SU-DHL-6 (cell line): Measurements from ENCODE around the gene HMGA1.
A peak's percentile ranks its signal among the peaks of the same experiment; 100 is the strongest.
"Not testable (repeated sequence)": the region's sequence is repeated elsewhere in the genome, so short reads cannot be mapped to it uniquely, and the experiment has no call there.

ENCODE experiments used
- H2AFZ ChIP-seq: fragments of 200-600 bp; sonication (generic); 2 replicates; pipeline ENCODE4 v1.6.1; 2014; ENCODE audit warnings: low read depth, mild to moderate bottlenecking, moderate library complexity, mixed read lengths, antibody characterized with exemption, low read length; ENCODE audit not compliant: severe bottlenecking
- H3F3A ChIP-seq: fragments of 200-600 bp; shearing (Covaris generic); 2 replicates; pipeline ENCODE4 v1.6.0; 2016; ENCODE audit warnings: antibody characterized with exemption, mild to moderate bottlenecking; ENCODE audit not compliant: insufficient read depth
- H3K27ac ChIP-seq: fragments of 200-600 bp; sonication (generic); 2 replicates; pipeline ENCODE4 v1.5.1; 2016; ENCODE audit warnings: low read depth, mild to moderate bottlenecking, low read length, moderate library complexity, mixed read lengths
- H3K27me3 ChIP-seq: fragments of 200-600 bp; sonication (generic), shearing (Covaris generic); 2 replicates; pipeline ENCODE4 v1.6.0; 2014; ENCODE audit warnings: mild to moderate bottlenecking, low read length
- H3K36me3 ChIP-seq: fragments of 200-600 bp; sonication (generic); 2 replicates; pipeline ENCODE4 v1.6.1; 2014; ENCODE audit warnings: mild to moderate bottlenecking, low read length, mixed read lengths
- H3K4me2 ChIP-seq: fragments of 300-600, 200-600 bp; shearing (Covaris generic), sonication (generic); 2 replicates; pipeline ENCODE4 v1.6.0; 2014; ENCODE audit warnings: low read length, low read depth, mild to moderate bottlenecking; ENCODE audit not compliant: poor library complexity, severe bottlenecking
- H3K4me3 ChIP-seq: fragments of 200-600 bp; sonication (generic); 2 replicates; pipeline ENCODE4 v1.5.1; 2014; ENCODE audit warnings: antibody characterized with exemption, low read length, mild to moderate bottlenecking, mixed read lengths; ENCODE audit not compliant: insufficient read depth, poor library complexity, severe bottlenecking
- H3K79me2 ChIP-seq: fragments of 200-600 bp; sonication (generic); 2 replicates; pipeline ENCODE4 v1.6.1; 2014; ENCODE audit warnings: mild to moderate bottlenecking, low read length, moderate library complexity; ENCODE audit not compliant: insufficient read depth
- H3K9ac ChIP-seq: fragments of 200-600 bp; sonication (generic); 2 replicates; pipeline ENCODE4 v1.7.0; 2014; ENCODE audit warnings: mild to moderate bottlenecking, low read length
- H3K9me2 ChIP-seq: fragments of 200-600 bp; sonication (generic); replicated peaks from 2 replicates; pipeline ENCODE4 v1.6.1; 2014; ENCODE audit warnings: low read length; ENCODE audit not compliant: insufficient read depth
- H3K9me3 ChIP-seq: fragments of 200-600 bp; sonication (generic); 2 replicates; pipeline ENCODE4 v1.6.1; 2014; ENCODE audit warnings: low read length, mixed read lengths; ENCODE audit not compliant: insufficient read depth
- H4K20me1 ChIP-seq: fragments of 200-600 bp; sonication (generic); 2 replicates; pipeline ENCODE4 v1.6.1; 2014; ENCODE audit warnings: low read depth, mild to moderate bottlenecking, antibody characterized with exemption, low read length, moderate library complexity, mixed read lengths
- EZH2phosphoT487 ChIP-seq: fragments of 200-600 bp; sonication (generic), shearing (Covaris generic); conservative IDR thresholded peaks from 2 replicates; pipeline ENCODE4 v1.6.1; 2018; ENCODE audit warnings: mild to moderate bottlenecking, antibody characterized with exemption, low read length, moderate library complexity, mixed read lengths
- TF ChIP-seq, protein P1 (sequence below): fragments of 200-600 bp; sonication (generic); IDR thresholded peaks from one replicate; pipeline ENCODE4 v1.5.1; 2017; ENCODE audit warnings: antibody characterized with exemption, mild to moderate bottlenecking, low read length, moderate library complexity; ENCODE audit not compliant: insufficient read depth, poor library complexity, severe bottlenecking

The HMGA1 gene

DNA sequence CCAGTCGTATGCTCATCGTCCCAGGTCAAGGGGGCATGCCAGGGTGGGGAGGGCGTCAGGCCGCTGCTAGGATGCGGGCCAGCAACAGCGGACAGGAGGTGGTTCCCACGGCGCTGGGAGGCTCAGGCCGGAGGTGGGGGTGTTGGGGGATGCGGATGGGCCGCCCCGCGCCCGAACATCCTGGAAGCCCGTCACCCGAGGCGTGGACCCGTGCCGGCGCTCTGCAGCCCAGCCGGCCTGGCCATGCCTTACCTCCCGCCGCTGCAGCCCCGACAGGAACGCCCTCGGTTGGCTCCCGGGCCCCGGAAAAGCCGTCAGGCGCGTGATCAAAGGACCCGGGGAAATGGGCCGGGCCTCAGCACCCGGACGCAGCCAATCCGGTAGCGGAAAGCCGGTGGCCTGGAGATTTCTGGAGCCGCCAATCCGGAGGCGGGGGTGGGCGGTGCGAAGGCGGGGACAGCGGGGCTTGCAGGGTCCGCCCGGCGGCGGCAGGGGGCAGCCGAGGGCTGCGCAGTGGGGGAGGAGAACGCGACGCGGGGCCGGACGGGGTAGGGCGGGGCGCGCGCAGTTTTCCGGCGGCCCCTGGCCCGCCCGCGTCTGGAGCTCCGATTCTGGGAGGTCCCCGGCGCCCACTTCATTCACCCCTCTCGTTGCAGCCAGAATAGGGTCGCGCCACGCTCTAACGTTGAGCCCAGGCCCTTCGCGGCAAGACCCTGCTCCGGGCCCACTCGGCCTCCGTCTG, 12.2 kb downstream of the HMGA1 start, which contains the start of gene SMIM29:
Gene SMIM29, minus strand, starts transcription at position 280 of the 742 bp plus-strand sequence. CDS start 1,215 bp downstream, outside the sequence.
- peak within 1 kb of the TSS; percentile 94 for H2AFZ ChIP-seq
- H3K36me3 ChIP-seq = no peaks in the 10 kb centered on the region
- no peaks in the 10 kb centered on the region for H4K20me1 ChIP-seq
- H3K4me3 ChIP-seq = peak within 1 kb of the TSS; percentile 71
- H3F3A ChIP-seq = peaks cover 37% of the 10 kb centered on the region
- H3K9me3 ChIP-seq = no peaks in the 10 kb centered on the region
- TF ChIP-seq, protein P1, sequence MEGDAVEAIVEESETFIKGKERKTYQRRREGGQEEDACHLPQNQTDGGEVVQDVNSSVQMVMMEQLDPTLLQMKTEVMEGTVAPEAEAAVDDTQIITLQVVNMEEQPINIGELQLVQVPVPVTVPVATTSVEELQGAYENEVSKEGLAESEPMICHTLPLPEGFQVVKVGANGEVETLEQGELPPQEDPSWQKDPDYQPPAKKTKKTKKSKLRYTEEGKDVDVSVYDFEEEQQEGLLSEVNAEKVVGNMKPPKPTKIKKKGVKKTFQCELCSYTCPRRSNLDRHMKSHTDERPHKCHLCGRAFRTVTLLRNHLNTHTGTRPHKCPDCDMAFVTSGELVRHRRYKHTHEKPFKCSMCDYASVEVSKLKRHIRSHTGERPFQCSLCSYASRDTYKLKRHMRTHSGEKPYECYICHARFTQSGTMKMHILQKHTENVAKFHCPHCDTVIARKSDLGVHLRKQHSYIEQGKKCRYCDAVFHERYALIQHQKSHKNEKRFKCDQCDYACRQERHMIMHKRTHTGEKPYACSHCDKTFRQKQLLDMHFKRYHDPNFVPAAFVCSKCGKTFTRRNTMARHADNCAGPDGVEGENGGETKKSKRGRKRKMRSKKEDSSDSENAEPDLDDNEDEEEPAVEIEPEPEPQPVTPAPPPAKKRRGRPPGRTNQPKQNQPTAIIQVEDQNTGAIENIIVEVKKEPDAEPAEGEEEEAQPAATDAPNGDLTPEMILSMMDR = peak; percentile 97
- no peak for TF ChIP-seq EZH2phosphoT487
- H3K27ac ChIP-seq = peak within 1 kb of the TSS; percentile 71
- H3K27me3 ChIP-seq = no peaks in the 10 kb centered on the region
- H3K9me2 ChIP-seq = no peaks in the 10 kb centered on the region
- H3K4me2 ChIP-seq = peak within 1 kb of the TSS; percentile 63
- peak within 1 kb of the TSS; percentile 80 for H3K9ac ChIP-seq
- no peaks in the 10 kb centered on the region for H3K79me2 ChIP-seq

DNA sequence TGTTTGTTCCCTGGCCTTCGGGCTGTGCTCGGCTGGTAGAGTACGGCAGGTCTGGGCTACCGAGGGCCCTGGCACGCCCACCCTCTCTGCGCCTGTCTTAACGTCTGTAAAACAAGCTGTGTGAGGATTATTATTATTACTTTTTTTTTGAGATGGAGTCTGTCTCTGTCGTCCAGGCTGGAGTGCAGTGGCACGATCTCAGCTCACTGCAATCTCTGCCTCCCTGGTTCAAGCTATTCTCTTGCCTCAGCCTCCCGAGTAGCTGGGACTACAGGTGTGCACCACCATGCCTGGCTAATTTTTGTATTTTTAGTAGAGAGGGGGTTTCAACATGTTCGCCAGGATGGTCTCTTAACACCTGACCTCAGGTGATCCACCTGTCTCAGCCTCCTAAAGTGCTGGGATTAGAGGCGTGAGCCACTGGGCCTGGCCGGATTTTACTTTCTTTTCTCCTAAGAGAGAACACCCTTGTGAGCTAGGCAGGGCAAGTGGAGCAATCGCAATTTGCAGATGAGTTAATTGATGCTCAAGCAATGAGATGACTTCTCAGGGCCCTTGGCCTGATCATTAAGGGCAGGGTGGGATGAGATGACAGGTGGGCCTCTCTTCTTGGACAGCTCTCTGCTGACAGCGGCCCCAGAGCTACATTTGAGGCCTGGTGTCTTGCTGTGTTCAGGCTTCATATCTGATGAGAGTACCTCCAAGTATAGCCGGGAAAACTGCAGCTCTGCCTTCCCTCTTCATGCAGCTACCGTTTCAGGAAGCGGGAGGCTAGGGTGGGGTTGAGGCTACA, 13.0 kb downstream of the HMGA1 start:
- Histone ChIP-seq H3K27ac (0 out of 2 replicates have a peak overlapping the region, but pooled peaks have one; percentile 16), H2AFZ (peak overlapping the region; percentile 94), H3K9me2 (no peaks in the 10 kb centered on the region), H3K9me3 (no peaks in the 10 kb centered on the region), H3F3A (peaks cover 31% of the 10 kb centered on the region), H3K4me2 (peak overlapping the region; percentile 63), H3K27me3 (no peaks in the 10 kb centered on the region), H3K36me3 (no peaks in the 10 kb centered on the region), H3K4me3 (peak overlapping the region; percentile 71), H4K20me1 (no peaks in the 10 kb centered on the region), H3K79me2 (no peaks in the 10 kb centered on the region), H3K9ac (peak overlapping the region; percentile 80)
- no peak for TF ChIP-seq EZH2phosphoT487
- TF ChIP-seq, protein P1 = no peak

DNA sequence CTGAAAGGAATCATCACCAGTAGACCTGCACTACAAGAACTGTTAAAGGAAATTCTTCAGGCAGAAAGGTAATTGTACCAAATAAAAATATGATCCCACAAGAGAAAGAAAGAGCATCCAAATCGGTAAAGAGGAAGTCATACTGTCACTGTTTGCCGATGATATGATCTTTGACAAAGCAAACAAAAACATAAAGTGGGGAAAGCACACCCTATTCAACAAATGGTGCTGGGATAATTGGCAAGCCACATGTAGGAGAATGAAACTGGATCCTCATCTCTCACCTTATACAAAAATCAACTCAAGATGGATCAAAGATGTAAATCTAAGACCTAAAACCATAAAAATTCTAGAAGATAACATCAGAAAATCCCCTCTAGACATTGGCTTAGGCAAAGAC, 15.7 kb downstream of the HMGA1 start:
- not testable (repeated sequence) for H4K20me1 ChIP-seq

More for the DNA sequence above, 15.7 kb downstream of the HMGA1 start:
- H3K27ac ChIP-seq, H3K4me3 ChIP-seq, H2AFZ ChIP-seq, H3K9me2 ChIP-seq, H3K9me3 ChIP-seq, H3K36me3 ChIP-seq, H3K79me2 ChIP-seq, H3K9ac ChIP-seq, H3K4me2 ChIP-seq, H3K27me3 ChIP-seq: not testable (repeated sequence)
- H3F3A ChIP-seq = peaks cover 11% of the 10 kb centered on the region
